ENCODE results near the gene CMTM4.

The CMTM4 gene

DNA sequence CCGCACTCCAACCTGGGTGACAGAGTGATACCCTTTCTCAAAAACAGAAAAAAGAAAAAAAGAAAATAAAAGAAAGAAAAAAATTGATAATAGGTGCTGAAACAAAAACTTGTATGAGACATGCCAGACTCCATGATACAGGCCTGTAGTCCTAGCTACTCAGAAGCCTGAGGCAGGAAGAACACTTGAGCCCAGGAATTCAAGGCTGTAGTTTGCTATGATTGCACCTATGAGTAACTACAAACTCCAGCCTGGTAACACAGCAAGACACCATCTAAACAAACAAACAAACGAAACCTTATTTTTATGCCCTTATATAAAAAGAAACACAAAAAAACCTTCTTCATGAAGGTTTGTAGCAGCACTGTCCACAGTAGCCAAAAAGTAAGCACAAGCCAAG lies 5.0 kb upstream of the CMTM4 start:
- Histone ChIP-seq H3K36me3 (no peaks in the 10 kb centered on the region), H3K4me1 (peaks cover 6% of the 10 kb centered on the region), H3K4me3 (ENCODE audit: low read depth, low read length) (no peak overlapping the region), H3K9me3 (0 out of 2 replicates have a peak, but pooled peaks cover 3% of the 10 kb centered on the region), H3K27me3 (no peaks in the 10 kb centered on the region)
- TF ChIP-seq, protein P1, sequence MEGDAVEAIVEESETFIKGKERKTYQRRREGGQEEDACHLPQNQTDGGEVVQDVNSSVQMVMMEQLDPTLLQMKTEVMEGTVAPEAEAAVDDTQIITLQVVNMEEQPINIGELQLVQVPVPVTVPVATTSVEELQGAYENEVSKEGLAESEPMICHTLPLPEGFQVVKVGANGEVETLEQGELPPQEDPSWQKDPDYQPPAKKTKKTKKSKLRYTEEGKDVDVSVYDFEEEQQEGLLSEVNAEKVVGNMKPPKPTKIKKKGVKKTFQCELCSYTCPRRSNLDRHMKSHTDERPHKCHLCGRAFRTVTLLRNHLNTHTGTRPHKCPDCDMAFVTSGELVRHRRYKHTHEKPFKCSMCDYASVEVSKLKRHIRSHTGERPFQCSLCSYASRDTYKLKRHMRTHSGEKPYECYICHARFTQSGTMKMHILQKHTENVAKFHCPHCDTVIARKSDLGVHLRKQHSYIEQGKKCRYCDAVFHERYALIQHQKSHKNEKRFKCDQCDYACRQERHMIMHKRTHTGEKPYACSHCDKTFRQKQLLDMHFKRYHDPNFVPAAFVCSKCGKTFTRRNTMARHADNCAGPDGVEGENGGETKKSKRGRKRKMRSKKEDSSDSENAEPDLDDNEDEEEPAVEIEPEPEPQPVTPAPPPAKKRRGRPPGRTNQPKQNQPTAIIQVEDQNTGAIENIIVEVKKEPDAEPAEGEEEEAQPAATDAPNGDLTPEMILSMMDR (IDR thresholded peaks at IDR 0.05; ENCODE audit: low read depth, low read length), result no peak
- DNase-seq, result no peak

GRCh38 chr16:66701026-66701425 lies 4.5 kb upstream of the CMTM4 start:
- H3K9me3 ChIP-seq, result 0 out of 2 replicates have a peak, but pooled peaks cover 3% of the 10 kb centered on the region
- H3K4me1 ChIP-seq, result peaks cover 6% of the 10 kb centered on the region
- DNase-seq, result no peak
- H3K27me3 ChIP-seq, result no peaks in the 10 kb centered on the region
- H3K36me3 ChIP-seq, result no peaks in the 10 kb centered on the region
- TF ChIP-seq, protein P1 (IDR thresholded peaks at IDR 0.05; ENCODE audit: low read depth, low read length), result no peak
- H3K4me3 ChIP-seq (ENCODE audit: low read depth, low read length), result no peak overlapping the region

DNA sequence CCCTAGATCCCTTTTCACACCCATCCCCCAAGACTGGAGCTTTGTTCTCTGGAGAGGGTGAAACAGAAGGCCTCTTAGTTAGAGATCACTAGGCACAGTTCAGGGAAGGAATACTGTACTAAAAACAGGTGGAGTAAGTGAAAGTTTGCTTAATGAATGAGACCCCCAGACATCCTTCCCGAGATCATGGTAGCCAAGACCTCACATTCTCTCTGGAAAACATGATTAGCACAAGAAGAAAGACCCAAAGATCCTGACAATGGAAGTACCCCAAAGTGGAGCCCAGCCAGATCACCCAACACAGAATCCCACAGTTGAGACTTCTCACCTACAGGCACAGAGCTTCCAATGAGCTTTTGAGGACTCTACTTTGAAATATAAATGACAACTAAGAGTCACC lies 3.4 kb upstream of the CMTM4 start:
- H3K36me3 ChIP-seq, result no peaks in the 10 kb centered on the region
- TF ChIP-seq, protein P1 (IDR thresholded peaks at IDR 0.05; ENCODE audit: low read depth, low read length), result no peak
- 0 out of 2 replicates have a peak, but pooled peaks cover 3% of the 10 kb centered on the region for H3K9me3 ChIP-seq
- no peaks in the 10 kb centered on the region for H3K27me3 ChIP-seq
- H3K4me1 ChIP-seq, result peaks cover 6% of the 10 kb centered on the region
- H3K4me3 ChIP-seq (ENCODE audit: low read depth, low read length), result no peak overlapping the region
- no peak for DNase-seq

DNA sequence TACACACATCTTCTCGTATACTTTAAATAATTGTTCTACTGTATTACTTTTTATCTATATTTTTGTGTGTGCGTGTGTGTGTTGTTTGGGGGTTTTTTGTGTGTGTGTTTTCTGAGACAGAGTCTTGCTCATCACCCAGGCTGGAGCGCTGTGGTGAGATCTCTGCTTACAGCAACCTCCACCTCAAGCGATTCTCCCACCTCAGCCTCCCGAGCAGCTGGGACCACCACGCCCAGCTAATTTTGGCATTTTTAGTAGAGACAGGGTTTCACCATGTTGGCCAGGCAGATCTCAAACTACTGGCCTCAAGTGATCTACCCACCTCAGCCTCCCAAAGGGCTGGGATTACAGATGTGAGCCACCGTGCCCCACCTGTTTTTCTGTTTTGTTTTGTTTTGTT lies 1.5 kb upstream of the CMTM4 start:
- Histone ChIP-seq H3K4me3 (ENCODE audit: low read depth, low read length) (no peak overlapping the region), H3K27me3 (no peaks in the 10 kb centered on the region), H3K4me1 (no peaks in the 10 kb centered on the region), H3K36me3 (no peaks in the 10 kb centered on the region), H3K9me3 (no peaks in the 10 kb centered on the region)
- no peak for DNase-seq
- TF ChIP-seq, protein P1 (IDR thresholded peaks at IDR 0.05; ENCODE audit: low read depth, low read length), result no peak

- DNase-seq, result peak; percentile 14
Measured at GRCh38 chr16:66695935-66696668, 441 bp downstream of the CMTM4 start.

DNA sequence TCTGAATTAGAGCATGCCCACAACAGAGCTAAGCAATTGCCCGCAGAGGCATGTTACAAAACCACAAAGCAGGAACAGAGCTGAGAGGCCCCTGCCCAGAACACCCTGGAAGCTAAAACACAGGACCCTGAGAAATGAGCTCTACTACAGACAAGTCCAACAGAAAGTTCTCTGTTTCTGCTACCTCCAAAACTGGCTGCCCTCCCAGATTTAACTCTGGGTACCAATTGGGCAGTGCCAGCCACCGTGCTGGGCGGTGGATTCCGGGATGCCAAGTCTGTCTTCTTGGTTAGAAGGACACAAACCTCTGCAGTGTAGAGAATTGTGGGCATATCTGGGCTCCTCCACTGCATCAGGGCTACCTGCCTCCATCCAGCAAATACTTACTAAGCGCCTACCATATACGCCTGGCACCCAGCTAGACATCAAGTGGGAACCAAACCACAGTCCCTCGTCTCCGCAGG lies 1.0 kb downstream of the CMTM4 start:
- no peak for DNase-seq
- TF ChIP-seq, protein P1 (IDR thresholded peaks at IDR 0.05; ENCODE audit: low read depth, low read length), result no peak
- Histone ChIP-seq H3K36me3 (no peaks in the 10 kb centered on the region), H3K4me3 (ENCODE audit: low read depth, low read length) (peak overlapping the region; percentile 71), H3K27me3 (no peaks in the 10 kb centered on the region), H3K9me3 (no peaks in the 10 kb centered on the region), H3K4me1 (no peaks in the 10 kb centered on the region)

More at GRCh38 chr16:66695935-66696668, 441 bp downstream of the CMTM4 start:
- TF ChIP-seq, protein P1 (IDR thresholded peaks at IDR 0.05; ENCODE audit: low read depth, low read length), result no peak
- no peaks in the 10 kb centered on the region for H3K4me1 ChIP-seq
- no peaks in the 10 kb centered on the region for H3K36me3 ChIP-seq
- H3K4me3 ChIP-seq (ENCODE audit: low read depth, low read length), result peak overlapping the region; percentile 71
- no peaks in the 10 kb centered on the region for H3K9me3 ChIP-seq
- H3K27me3 ChIP-seq, result no peaks in the 10 kb centered on the region
